BE2C (cell line): ENCODE data around the gene DAPK2.

ENCODE experiments used
- DNase-seq: peaks from one replicate; pipeline ENCODE4 v3.0.0-alpha.2; 2020
- H3K27me3 ChIP-seq: fragments of 250-450 bp; sonication (Bioruptor Pico); 2 replicates; pipeline ENCODE4 v1.5.1; 2020; ENCODE audit warnings: mild to moderate bottlenecking
- H3K36me3 ChIP-seq: fragments of 250-450 bp; sonication (Bioruptor Pico); 2 replicates; pipeline ENCODE4 v1.5.1; 2020; ENCODE audit warnings: mild to moderate bottlenecking
- H3K4me1 ChIP-seq: fragments of 250-450 bp; sonication (Bioruptor Pico); 2 replicates; pipeline ENCODE4 v1.5.1; 2020
- H3K4me3 ChIP-seq: 2 replicates; pipeline ENCODE4 v1.5.1; 2011; ENCODE audit warnings: low read depth, low read length
- H3K9me3 ChIP-seq: fragments of 250-450 bp; sonication (Bioruptor Pico); 2 replicates; pipeline ENCODE4 v1.5.1; 2020
- CTCF ChIP-seq: IDR thresholded peaks from 2 replicates; pipeline ENCODE4 v1.5.1; 2012; ENCODE audit warnings: mild to moderate bottlenecking, low read depth, low read length

The DAPK2 gene

DNA sequence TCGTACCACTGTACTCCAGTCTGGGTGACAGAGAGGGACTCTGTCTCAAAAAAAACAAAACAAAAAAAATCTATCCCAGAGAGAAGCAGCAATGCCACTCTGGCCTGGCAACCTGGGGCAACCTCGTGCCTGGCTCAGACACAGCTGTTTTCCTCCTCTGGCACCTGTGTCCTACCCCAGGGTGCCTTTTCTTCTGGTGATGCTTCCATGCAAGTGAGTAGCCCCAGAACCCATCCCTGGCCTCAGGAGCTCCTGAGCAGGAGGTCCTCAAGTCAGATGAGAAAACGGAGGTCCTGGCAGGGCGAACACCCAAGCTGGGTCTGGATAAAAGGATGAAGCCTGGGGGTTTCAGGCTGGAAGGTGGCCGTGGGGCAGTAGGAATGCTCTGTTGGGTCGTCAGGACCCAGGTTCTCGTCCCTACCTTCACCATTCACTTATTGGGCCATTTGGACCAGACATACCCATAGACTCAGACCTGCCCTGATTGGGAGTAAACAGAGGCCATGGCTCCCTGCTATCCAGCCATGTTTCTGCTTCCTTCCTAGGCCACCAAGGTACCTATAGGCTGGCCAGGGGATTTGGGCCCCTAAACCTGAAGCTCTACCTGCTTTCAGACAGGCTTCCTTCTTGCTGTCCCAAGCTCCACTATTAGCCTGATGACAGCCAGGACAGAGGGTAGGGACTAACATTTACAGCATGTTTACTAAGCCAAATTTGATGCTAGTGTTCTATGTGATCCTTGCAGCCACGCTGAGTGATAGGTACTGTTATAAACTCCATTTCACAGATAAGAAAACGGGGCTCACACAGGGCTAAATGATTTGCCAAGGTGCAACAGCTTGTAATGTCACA, 102.2 kb downstream of the DAPK2 start:
- no peak overlapping the region for H3K4me3 ChIP-seq
- H3K27me3 ChIP-seq = no peaks in the 10 kb centered on the region
- no peak for TF ChIP-seq CTCF
- H3K36me3 ChIP-seq = no peaks in the 10 kb centered on the region
- no peaks in the 10 kb centered on the region for H3K9me3 ChIP-seq
- no peaks in the 10 kb centered on the region; the same call in 1 of the 2 replicates for H3K4me1 ChIP-seq
- no peak for DNase-seq

DNA sequence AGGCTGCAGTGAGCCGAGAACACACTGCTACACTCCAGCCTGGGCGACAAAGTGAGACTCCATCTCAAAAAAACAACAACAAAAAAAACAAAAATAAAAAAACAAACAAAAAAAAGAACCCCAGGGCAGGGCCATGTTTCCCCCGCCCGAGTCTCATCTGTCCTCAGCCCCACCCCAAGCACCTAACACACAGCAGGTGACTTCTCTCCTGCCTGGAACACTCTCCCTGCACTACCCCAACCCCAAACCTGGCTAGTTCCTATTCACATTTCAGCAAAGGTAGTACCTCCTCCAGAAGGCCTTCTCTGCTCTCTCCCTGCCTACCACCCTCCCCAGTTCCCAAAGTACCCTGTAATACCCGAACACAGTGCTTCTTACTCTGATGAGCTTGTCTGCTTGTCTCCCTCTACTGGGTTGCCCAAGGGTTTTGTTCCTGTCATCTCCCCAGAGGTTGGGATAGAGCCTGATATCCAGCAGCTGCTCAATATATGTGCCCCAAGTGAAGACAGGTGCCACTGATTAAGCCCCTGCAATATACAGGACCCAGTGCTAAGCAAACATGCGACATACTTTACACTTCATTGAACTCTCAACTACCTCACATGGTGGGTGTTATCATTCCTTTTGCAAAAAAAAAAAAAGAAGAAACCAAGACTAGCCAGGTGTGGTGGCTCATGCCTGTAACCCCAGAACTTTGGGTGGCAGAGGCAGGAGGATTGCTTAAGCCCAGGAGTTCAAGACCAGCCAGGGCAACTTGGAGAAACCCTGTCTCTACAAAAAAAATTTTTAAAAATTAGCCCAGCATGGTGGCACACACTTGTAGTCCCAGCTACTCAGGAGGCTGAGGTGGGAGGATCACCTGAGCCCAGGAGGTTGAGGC, 103.6 kb downstream of the DAPK2 start:
- TF ChIP-seq CTCF = no peak

GRCh38 chr15:63941698-63942465, 104.4 kb downstream of the DAPK2 start:
- no peaks in the 10 kb centered on the region for H3K9me3 ChIP-seq
- no peaks in the 10 kb centered on the region for H3K36me3 ChIP-seq
- H3K4me1 ChIP-seq = no peaks in the 10 kb centered on the region; the same call in 1 of the 2 replicates
- DNase-seq = no peak
- no peak for TF ChIP-seq CTCF
- no peak overlapping the region for H3K4me3 ChIP-seq
- no peaks in the 10 kb centered on the region for H3K27me3 ChIP-seq

More for the DNA sequence above, 103.6 kb downstream of the DAPK2 start:
- DNase-seq = no peak
- Histone ChIP-seq H3K4me1 (no peaks in the 10 kb centered on the region; the same call in 1 of the 2 replicates), H3K27me3 (no peaks in the 10 kb centered on the region), H3K4me3 (no peak overlapping the region), H3K36me3 (no peaks in the 10 kb centered on the region), H3K9me3 (no peaks in the 10 kb centered on the region)

DNA sequence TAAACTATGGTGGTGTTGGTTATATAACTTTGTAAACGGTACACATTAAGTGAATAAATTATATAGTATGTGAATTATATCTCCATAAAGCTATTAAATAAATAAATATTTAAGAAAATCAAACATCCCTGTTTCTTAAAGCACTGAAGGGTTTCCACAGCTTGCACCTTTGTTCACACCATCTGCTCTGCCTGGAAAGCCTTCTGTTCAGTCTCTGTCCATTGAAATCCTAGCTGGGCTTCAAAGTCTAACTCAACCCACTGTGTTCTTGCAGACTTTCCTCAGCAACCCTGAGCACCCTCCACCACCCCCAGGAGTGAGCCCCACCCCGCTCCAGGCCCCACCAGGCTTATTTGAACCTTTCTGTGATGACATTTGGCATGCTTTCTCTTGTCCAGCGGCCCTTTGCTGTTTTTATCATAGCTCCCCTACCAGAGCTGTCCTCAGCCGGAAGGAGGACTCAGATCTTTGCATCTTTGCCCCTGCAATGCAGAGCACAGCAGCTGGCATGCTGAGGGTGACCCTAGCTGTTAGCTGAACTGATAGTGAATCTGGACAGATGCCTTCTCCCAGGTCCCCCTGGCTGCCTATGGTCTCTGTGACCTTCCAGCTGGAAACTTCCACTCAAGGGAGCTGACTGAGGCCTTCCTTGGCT, 105.2 kb downstream of the DAPK2 start:
- H3K36me3 ChIP-seq = no peaks in the 10 kb centered on the region
- DNase-seq = peak; percentile 20
- H3K9me3 ChIP-seq = no peaks in the 10 kb centered on the region
- no peak overlapping the region for H3K4me3 ChIP-seq
- TF ChIP-seq CTCF = no peak
- no peaks in the 10 kb centered on the region for H3K27me3 ChIP-seq
- H3K4me1 ChIP-seq = no peaks in the 10 kb centered on the region; the same call in 1 of the 2 replicates

DNA sequence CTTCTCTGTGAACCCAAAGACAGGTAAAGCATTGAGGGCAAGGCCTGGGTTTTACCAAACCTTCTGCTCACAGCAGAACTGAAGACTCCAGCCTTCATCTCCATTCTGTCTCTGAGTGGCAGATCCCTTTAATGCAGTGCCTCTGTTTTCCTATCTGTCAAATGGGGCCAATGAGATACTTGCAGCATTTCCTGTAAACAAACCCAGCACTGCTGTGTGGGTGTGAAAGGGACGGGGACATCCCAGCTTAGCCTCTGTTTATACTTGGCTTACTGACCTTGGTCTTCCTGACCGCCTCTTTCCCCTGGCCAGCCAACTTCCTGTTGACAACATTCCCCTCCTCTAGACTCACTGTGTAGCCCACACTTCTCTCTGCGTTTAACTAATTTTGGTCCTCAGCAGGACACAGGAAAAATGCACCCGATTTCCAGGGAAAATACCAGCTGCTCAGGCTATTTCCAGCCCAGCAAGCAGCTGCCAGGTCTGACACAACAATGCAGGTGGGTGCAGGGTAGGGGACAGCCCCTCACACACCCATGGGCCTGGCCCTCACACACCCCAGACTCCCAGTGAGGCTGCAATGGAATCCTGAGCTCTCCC, 106.7 kb downstream of the DAPK2 start:
- no peaks in the 10 kb centered on the region for H3K4me1 ChIP-seq
- H3K9me3 ChIP-seq = no peaks in the 10 kb centered on the region
- no peak for DNase-seq
- H3K27me3 ChIP-seq = no peaks in the 10 kb centered on the region
- no peak overlapping the region for H3K4me3 ChIP-seq
- TF ChIP-seq CTCF = no peak
- H3K36me3 ChIP-seq = no peaks in the 10 kb centered on the region
